VCaP (cell line): ENCODE data around the gene PPIB.
"Not testable (repeated sequence)": the region's sequence is repeated elsewhere in the genome, so short reads cannot be mapped to it uniquely, and the experiment has no call there.

Experiments used
- H3K27ac ChIP-seq: fragments of 450-650 bp; 2 replicates; pipeline ENCODE4 v1.5.1; 2017
- TF ChIP-seq, protein P1 (sequence below): fragments of 450-650 bp; conservative IDR thresholded peaks from 2 replicates; pipeline ENCODE4 v1.5.1; 2017; ENCODE audit warnings: mild to moderate bottlenecking, moderate library complexity

The PPIB gene

DNA sequence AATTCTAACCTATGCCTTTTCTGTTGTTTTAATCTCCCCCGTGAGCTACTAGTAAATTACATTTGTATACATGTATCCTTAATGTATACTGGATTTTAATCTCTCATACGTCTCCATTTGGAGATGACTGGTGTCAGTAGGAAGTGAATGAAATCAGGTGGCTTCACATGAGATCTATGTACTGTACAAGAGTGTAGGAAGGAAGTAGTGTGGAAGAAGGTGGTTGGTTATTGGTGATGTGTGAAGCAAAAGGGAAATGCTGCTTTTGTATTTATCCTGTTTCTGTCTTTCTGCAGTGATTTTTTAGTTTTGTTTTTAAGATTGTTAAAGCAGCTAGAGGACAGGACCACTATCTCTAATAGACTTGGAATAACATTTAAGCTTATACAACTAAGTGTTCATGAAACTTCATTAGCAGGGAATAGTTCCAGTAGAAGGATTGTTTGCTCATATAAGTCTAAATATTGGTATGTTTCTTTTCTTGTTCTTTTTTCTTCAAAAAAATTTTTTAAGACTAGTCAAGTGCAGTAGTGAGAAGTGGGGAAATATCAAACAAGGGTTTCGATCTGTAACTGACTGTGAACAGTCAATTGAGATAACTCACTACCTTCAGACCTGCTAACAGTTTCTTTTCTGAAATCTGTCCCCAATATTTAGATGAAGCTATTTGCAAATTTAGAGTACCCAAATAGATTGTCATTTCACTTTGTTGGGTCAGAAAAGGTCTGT, 51.7 kb downstream of the PPIB start:
- TF ChIP-seq, protein P1, sequence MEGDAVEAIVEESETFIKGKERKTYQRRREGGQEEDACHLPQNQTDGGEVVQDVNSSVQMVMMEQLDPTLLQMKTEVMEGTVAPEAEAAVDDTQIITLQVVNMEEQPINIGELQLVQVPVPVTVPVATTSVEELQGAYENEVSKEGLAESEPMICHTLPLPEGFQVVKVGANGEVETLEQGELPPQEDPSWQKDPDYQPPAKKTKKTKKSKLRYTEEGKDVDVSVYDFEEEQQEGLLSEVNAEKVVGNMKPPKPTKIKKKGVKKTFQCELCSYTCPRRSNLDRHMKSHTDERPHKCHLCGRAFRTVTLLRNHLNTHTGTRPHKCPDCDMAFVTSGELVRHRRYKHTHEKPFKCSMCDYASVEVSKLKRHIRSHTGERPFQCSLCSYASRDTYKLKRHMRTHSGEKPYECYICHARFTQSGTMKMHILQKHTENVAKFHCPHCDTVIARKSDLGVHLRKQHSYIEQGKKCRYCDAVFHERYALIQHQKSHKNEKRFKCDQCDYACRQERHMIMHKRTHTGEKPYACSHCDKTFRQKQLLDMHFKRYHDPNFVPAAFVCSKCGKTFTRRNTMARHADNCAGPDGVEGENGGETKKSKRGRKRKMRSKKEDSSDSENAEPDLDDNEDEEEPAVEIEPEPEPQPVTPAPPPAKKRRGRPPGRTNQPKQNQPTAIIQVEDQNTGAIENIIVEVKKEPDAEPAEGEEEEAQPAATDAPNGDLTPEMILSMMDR, result no peak
- H3K27ac ChIP-seq, result no peak overlapping the region

DNA sequence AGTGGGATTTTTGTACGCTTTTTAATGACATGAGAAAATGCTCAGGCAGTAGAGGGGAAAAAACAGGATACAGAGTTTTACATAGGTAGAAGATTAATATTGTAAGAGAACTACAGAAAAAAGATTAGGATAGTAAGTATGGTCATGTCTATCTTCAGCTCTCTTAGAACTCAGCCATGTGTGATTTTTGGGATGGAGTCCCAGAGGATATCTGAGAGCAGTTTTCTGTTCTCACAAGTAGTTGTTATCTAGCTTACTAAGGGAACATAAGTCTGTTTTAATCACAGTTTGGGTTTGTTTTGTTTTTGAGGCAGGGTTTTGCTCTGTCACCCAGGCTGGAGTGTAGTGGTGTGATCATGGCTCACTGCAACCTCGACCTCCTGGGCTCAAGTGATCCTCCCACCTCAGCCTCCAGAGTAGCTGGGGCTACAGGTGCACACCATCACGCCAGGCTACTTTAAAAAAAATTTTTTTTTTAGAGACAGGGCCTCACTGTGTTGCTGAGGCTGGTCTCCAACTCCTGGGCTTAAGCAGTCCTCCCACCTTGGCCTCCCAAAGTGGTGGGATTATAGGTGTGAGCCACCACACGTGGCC, 52.6 kb downstream of the PPIB start:
- H3K27ac ChIP-seq, result not testable (repeated sequence)

DNA sequence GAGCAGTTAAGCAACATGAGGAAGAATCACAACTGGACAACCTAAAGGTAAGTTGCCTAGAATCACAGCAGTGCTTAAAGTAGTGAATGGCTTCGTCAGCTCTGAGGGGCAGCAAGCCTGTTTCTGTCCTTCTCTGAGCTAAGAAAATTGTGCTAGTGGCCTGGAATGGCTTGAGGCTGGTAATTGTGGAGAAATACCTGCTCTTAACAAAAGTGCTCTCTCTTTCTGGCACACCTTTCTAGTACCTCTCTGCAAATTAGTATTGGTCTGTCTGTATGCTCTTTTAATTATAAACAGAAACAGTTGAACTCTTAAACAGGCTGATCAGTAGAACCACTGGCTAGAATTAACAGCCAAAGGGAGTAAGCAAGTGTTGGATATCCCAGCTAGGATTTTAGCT, 55.5 kb downstream of the PPIB start:
- TF ChIP-seq, protein P1, result no peak
- H3K27ac ChIP-seq, result no peak overlapping the region
